Measurements from ENCODE around the gene MYCBPAP.
A peak's percentile ranks its signal among the peaks of the same experiment; 100 is the strongest.

Gene MYCBPAP

GRCh38 chr17:50538549-50539410 is 30.5 kb downstream of the MYCBPAP start:
- no peak for DNase-seq

- no peak for DNase-seq
These were observed 31.7 kb downstream of the MYCBPAP start for GRCh38 chr17:50539762-50540559.

- no peak for DNase-seq
These were observed 32.5 kb downstream of the MYCBPAP start for GRCh38 chr17:50540560-50541401.

- no peak for DNase-seq
These were observed 33.1 kb downstream of the MYCBPAP start for GRCh38 chr17:50541402-50541715.

GRCh38 chr17:50541716-50542688 is 33.8 kb downstream of the MYCBPAP start:
- DNase-seq: peak; percentile 87 to 91

GRCh38 chr17:50542795-50543774 is 34.8 kb downstream of the MYCBPAP start:
- no peak for DNase-seq

DNA sequence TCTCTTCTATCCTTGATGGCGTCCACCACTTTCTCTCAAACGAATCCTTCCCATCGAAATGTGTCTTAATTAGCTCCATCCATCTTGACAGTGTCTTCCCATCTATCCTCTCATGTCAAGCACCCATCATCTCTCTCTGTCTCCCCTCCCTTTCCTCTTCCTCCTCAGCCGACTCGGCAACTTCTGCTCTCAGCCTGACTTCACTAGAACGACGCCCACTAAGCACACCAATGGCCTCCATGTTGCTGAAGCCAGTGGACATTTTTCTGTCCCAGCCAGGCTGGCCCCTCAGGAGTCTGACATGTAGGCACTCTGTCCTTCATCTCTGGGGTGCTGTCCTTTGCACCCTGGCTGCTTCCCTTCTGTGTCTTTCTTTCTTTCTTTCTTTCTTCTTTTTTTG is 36.3 kb downstream of the MYCBPAP start:
- no peak for DNase-seq

- DNase-seq: no peak
These were observed 37.1 kb downstream of the MYCBPAP start for GRCh38 chr17:50545311-50545710.

- DNase-seq: no peak
These were observed 38.4 kb downstream of the MYCBPAP start for GRCh38 chr17:50546701-50547034.

DNA sequence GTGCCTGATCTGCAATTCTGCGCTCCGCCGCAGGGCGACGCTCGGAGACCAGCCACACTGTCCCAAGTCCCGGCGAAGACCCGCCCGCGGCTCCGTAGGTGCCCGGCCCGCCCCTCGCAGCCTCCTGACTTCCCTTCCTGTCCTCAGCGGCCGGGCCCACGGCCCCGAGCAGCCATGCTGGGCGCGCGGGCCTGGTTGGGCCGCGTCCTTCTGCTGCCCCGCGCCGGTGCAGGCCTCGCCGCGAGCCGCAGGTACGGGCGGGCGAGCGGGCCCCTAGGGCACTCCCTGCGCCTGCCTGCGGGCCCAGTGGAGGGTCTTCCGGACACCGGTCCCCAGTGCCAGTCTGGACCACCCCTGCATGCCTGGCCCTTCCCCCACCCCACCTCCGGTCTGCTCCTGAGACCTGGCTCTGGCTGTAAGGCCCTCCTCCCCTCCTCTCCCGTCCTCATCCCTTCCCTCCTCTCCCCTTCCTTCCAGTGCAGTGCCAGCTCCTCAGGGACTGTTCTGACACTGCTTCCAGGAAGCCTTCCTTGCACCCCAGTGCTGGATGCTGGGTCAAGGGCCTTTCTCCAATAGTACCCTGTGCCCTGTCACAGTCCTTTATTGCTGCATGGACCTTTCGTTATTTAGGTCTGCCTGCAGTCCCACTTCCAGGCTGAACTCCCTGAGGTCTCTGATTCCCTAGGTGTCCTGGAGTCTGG is 38.9 kb downstream of the MYCBPAP start, which contains the start of gene SPATA20:
Gene SPATA20 (plus strand): TSS at position 140 of the 701 bp plus-strand sequence. CDS start 35 bp downstream, at position 175.
- DNase-seq: peak; percentile 86 to 91

GRCh38 chr17:50547736-50548083 is 39.5 kb downstream of the MYCBPAP start:
- DNase-seq: no peak

DNA sequence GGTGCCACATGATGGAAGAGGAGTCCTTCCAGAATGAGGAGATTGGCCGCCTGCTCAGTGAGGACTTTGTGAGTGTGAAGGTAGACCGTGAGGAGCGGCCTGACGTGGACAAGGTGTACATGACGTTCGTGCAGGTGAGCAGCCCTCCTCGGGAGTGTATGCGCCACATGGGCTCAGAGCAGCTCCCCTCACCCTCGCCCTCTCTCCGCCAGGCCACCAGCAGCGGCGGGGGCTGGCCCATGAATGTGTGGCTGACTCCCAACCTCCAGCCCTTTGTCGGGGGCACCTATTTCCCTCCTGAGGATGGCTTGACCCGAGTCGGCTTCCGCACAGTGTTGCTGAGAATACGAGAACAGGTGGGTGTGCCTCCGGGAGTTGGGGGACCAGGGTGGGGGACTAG is 40.6 kb downstream of the MYCBPAP start:
- no peak for DNase-seq

DNA sequence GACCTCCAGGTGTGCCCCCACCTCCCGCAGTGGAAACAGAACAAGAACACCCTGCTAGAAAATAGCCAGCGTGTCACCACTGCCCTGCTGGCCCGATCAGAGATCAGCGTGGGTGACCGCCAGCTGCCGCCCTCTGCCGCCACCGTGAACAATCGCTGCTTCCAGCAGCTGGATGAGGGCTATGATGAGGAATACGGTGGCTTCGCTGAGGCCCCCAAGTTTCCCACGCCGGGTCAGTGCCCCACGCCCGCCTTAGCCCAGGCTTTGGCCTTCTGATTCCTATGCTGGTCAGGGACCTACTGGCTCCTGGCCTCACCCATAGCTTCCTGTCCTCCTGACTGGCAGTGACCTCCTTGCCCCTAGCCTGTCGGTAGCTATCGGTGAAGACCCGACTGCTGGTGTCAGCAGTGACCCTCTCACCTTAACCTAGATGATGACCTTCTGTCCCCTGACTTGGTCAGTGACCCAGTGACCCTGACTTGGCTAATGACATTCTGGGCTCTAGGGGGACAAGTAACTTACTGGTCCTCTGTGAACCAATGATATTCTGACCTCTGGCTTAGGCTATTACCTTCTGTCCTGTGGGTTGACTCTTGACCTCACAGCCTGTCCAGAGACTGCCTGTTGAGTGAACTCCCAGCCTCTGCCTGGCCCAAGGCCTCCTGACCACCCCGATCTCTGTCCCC is 41.2 kb downstream of the MYCBPAP start:
- DNase-seq: no peak

GRCh38 chr17:50549969-50550368 is 41.7 kb downstream of the MYCBPAP start:
- no peak for DNase-seq

GRCh38 chr17:50550661-50551432 is 42.6 kb downstream of the MYCBPAP start:
- DNase-seq: no peak

DNA sequence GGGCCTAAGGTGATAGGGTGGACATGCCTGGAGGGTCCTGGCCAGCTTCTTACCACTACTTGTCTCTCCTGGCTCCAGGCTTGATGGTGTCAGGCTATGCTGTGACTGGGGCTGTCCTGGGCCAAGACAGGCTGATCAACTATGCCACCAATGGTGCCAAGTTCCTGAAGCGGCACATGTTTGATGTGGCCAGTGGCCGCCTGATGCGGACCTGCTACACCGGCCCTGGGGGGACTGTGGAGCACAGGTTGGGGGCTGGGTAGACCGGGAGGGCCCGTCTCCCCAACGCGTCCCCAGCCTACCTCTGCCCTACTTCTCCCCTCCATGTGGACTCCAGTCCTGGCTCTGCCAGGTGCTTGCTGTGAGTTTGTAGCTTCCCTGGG is 43.2 kb downstream of the MYCBPAP start:
- no peak for DNase-seq

DNA sequence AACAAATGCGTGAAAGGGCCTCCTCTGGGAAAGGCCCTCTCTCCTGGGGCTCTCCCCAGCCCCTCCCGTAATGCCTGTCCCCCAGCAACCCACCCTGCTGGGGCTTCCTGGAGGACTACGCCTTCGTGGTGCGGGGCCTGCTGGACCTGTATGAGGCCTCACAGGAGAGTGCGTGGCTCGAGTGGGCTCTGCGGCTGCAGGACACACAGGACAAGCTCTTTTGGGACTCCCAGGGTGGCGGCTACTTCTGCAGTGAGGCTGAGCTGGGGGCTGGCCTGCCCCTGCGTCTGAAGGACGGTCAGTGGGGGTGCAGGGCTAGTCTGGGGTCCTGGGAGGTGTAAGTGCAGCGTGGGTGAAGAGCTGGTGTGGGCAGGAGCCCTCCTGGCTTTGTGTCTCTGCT is 43.6 kb downstream of the MYCBPAP start:
- DNase-seq: no peak

DNA sequence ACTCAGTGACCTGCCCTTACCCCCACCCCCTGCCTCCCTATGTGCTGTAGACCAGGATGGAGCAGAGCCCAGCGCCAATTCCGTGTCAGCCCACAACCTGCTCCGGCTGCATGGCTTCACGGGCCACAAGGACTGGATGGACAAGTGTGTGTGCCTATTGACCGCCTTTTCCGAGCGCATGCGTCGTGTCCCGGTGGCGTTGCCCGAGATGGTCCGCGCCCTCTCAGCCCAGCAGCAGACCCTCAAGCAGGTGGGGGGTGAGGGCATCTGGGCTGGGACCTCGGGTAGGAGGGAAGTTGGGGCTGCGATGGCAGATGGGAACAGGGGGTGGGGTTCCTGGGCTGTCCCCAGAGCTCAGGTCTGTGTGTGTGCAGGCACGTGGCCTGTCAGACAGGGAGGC is 46.0 kb downstream of the MYCBPAP start:
- no peak for DNase-seq

- no peak for DNase-seq
These were observed 48.6 kb downstream of the MYCBPAP start for GRCh38 chr17:50556803-50557202.

Measured in stimulated activated CD4-positive, alpha-beta T cell treated with anti-CD3 and anti-CD28 coated beads, Interleukin-2, amount 100 ng/mL, for 24 hours (primary cell).